ENCODE measurements around the gene MAGEB3. TPM values are rescaled to one million over a fixed set of nuclear protein-coding genes. Genes with fewer than 3 reads are reported as not detected.

MAGEB3 gene
- polyA plus RNA-seq, 1 experiment = not detected

GRCh38 chrX:30253257-30253656 is 22.8 kb downstream of the MAGEB3 start:
- no peak for DNase-seq (ENCODE audit: low read depth)
- POLR2A ChIA-PET = no interaction called here
- Histone ChIP-seq H3K36me3 (ENCODE audit: control insufficient read depth, insufficient read depth, low read length) (no peaks in the 10 kb centered on the region), H3K4me3 (ENCODE audit: low read depth, low read length) (no peak overlapping the region), H3K27me3 (ENCODE audit: control insufficient read depth, insufficient read depth, low read length) (no peaks in the 10 kb centered on the region)
- TF ChIP-seq, protein P1, sequence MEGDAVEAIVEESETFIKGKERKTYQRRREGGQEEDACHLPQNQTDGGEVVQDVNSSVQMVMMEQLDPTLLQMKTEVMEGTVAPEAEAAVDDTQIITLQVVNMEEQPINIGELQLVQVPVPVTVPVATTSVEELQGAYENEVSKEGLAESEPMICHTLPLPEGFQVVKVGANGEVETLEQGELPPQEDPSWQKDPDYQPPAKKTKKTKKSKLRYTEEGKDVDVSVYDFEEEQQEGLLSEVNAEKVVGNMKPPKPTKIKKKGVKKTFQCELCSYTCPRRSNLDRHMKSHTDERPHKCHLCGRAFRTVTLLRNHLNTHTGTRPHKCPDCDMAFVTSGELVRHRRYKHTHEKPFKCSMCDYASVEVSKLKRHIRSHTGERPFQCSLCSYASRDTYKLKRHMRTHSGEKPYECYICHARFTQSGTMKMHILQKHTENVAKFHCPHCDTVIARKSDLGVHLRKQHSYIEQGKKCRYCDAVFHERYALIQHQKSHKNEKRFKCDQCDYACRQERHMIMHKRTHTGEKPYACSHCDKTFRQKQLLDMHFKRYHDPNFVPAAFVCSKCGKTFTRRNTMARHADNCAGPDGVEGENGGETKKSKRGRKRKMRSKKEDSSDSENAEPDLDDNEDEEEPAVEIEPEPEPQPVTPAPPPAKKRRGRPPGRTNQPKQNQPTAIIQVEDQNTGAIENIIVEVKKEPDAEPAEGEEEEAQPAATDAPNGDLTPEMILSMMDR (IDR thresholded peaks at IDR 0.05; ENCODE audit: insufficient read depth, low read depth, low read length) = no peak
- CTCF ChIA-PET = no interaction called here

DNA sequence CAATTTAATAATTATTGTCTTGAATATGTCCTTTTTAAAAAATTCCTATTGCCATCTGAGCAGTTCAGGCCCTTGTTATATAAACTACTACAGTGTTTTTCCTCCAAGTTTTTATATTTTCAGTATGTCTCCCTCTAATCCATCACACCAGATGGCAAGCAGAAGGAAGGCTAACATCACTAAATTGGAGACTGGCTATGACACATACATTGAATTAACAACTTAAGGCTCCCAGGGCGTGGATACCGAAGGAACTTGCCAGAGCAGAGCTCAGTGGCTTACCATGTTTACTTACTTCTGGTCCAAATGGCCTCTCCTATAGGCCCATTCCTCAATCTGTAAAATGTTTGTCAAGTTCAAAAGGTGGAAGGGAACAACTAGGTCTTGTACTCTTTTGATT is 29.5 kb downstream of the MAGEB3 start:
- DNase-seq (ENCODE audit: low read depth) = no peak
- TF ChIP-seq, protein P1 (IDR thresholded peaks at IDR 0.05; ENCODE audit: insufficient read depth, low read depth, low read length) = no peak
- ChIA-PET POLR2A (no interaction called here), CTCF (no interaction called here)
- no peaks in the 10 kb centered on the region for H3K27me3 ChIP-seq (ENCODE audit: control insufficient read depth, insufficient read depth, low read length)
- H3K36me3 ChIP-seq (ENCODE audit: control insufficient read depth, insufficient read depth, low read length) = no peaks in the 10 kb centered on the region
- H3K4me3 ChIP-seq (ENCODE audit: low read depth, low read length) = no peak overlapping the region

DNA sequence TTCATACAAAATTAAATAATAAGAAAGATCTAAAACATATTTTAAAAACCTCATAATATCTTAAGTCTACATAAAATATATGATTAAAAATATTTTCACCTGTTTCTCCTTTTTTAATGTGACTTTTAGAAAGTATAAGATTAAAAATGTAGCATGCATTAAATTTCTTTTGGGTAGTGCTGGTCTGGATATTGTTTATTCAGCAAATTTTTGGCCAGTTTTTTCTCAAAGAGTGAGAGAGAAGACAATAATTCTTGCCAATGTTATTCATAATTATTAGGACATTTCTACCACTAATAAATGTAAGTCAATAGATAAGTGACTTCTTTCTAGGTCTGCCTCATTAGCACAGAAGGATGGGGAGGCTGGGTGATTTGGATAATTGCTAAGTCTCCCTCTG is 30.6 kb downstream of the MAGEB3 start:
- ChIA-PET CTCF (no interaction called here), POLR2A (no interaction called here)
- Histone ChIP-seq H3K27me3 (ENCODE audit: control insufficient read depth, insufficient read depth, low read length) (no peaks in the 10 kb centered on the region), H3K4me3 (ENCODE audit: low read depth, low read length) (no peak overlapping the region), H3K36me3 (ENCODE audit: control insufficient read depth, insufficient read depth, low read length) (no peaks in the 10 kb centered on the region)
- no peak for DNase-seq (ENCODE audit: low read depth)
- TF ChIP-seq, protein P1 (IDR thresholded peaks at IDR 0.05; ENCODE audit: insufficient read depth, low read depth, low read length) = no peak

GRCh38 chrX:30262763-30263162 is 32.3 kb downstream of the MAGEB3 start:
- DNase-seq (ENCODE audit: low read depth) = no peak
- Histone ChIP-seq H3K27me3 (ENCODE audit: control insufficient read depth, insufficient read depth, low read length) (no peaks in the 10 kb centered on the region), H3K4me3 (ENCODE audit: low read depth, low read length) (no peak overlapping the region), H3K36me3 (ENCODE audit: control insufficient read depth, insufficient read depth, low read length) (no peaks in the 10 kb centered on the region)
- ChIA-PET POLR2A (no interaction called here), CTCF (no interaction called here)
- TF ChIP-seq, protein P1 (IDR thresholded peaks at IDR 0.05; ENCODE audit: insufficient read depth, low read depth, low read length) = no peak

GRCh38 chrX:30270639-30271038 is 40.2 kb downstream of the MAGEB3 start:
- POLR2A ChIA-PET = no interaction called here
- no peak for DNase-seq (ENCODE audit: low read depth)
- CTCF ChIA-PET = no interaction called here
- Histone ChIP-seq H3K27me3 (ENCODE audit: control insufficient read depth, insufficient read depth, low read length) (no peaks in the 10 kb centered on the region), H3K4me3 (ENCODE audit: low read depth, low read length) (no peak overlapping the region), H3K36me3 (ENCODE audit: control insufficient read depth, insufficient read depth, low read length) (no peaks in the 10 kb centered on the region)
- TF ChIP-seq, protein P1 (IDR thresholded peaks at IDR 0.05; ENCODE audit: insufficient read depth, low read depth, low read length) = no peak

Data from BJ (cell line).